ENCODE measurements around the gene MLLT3.

MLLT3 gene

DNA sequence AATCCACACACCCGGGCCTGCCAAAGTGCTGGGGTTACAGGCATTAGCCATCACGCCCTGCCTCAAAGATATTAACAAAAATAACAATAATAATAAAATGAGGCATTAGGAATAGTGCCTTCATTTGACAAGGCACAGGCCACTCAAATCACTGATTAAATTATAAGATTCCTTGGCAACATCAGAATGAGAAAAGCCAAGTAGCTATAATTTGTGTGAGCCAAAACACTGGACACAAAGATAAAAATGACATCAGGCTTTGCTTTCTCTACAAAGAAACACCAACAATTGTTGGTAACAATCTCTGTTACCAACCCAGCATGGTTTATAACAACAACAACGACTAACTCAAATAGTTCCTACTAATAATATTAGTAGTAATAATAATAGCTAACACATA, 73.2 kb downstream of the MLLT3 start:
- Histone ChIP-seq H3K4me3 (no peak overlapping the region), H3K27me3 (no peaks in the 10 kb centered on the region), H3K4me2 (no peak overlapping the region), H3K9ac (no peak overlapping the region), H4K20me1 (no peaks in the 10 kb centered on the region), H3K36me3 (no peaks in the 10 kb centered on the region), H3K27ac (no peak overlapping the region), H3K4me1 (no peaks in the 10 kb centered on the region), H3K9me3 (replicated peaks in 1 of 11) (no peaks in the 10 kb centered on the region)
- TF ChIP-seq Cebpa-rat (IDR thresholded peaks at IDR 0.05) = no peak

DNA sequence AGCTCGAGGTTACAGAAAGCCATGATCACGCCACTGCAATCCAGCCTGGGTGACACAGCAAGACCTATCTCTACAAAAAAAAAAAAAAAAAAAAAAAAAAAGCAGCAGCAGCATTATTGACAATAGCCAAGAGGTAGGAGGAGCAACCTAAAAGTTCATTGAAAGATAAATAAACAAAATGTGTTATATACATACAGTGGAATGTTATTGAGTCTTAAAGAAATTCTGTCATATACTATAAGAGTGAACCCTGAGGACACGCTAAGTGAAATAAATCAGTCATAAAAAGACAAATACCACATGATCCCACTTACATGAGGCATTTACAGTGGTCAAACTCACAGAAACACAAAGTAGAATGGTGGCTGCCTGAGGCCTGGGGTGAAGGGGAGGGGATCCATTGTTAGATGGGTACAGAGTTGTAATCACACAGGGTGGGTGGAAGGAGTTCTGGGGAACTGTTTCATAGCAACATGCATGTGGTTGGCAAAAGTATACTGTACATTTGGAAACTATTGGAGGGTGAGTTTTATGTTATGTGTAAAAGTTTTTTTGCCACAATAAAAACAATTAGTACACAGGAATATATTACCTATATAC, 77.2 kb downstream of the MLLT3 start:
- Histone ChIP-seq H3K27ac (no peak overlapping the region), H3K4me1 (no peaks in the 10 kb centered on the region), H3K9ac (no peak overlapping the region), H3K36me3 (no peaks in the 10 kb centered on the region), H3K27me3 (no peaks in the 10 kb centered on the region), H3K9me3 (replicated peaks in 1 of 11) (peaks cover 11 to 19% (median 17%) of the 10 kb centered on the region in 11 experiments), H3K4me2 (no peak overlapping the region), H4K20me1 (no peaks in the 10 kb centered on the region), H3K4me3 (no peak overlapping the region)
- TF ChIP-seq Cebpa-rat (IDR thresholded peaks at IDR 0.05) = no peak

DNA sequence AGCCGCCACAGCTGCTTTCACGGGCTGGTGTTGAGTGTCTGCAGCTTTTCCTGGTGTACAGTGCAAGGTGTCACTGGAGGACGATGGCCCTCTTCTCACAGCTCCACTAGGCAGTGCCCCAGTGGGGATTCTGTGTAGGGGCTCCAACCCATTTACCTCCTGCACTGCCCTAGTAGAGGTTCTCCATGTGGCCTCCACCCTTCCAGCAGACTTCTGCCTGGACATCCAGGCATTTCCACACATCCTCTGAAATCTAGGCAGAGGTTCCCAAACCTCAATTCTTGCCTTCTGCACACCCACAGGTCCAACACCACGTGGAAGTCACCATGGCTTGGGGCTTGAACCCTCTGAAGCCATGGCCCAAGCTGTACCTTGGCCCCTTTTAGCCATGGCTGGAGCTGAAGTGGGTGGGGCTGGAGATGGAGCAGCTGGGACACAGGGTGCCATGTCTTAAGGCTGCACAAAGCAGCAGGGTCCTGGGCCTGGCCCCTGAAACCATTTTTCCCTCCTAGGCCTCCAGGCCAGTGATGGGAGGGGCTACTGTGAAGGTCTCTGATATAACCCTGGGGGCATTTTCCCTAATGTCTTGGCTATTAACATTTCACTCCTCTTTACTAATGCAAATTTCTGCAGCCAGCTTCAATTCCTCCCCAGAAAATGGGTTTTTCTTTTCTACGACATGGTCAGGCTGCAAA, 82.0 kb downstream of the MLLT3 start:
- Histone ChIP-seq H3K4me1 (no peaks in the 10 kb centered on the region), H4K20me1 (no peaks in the 10 kb centered on the region), H3K9ac (no peak overlapping the region), H3K4me2 (no peak overlapping the region), H3K4me3 (no peak overlapping the region), H3K27me3 (no peaks in the 10 kb centered on the region), H3K36me3 (no peaks in the 10 kb centered on the region), H3K9me3 (replicated peaks in 1 of 11) (peaks cover 23 to 32% (median 29%) of the 10 kb centered on the region in 11 experiments), H3K27ac (no peak overlapping the region)
- no peak for TF ChIP-seq Cebpa-rat (IDR thresholded peaks at IDR 0.05)

DNA sequence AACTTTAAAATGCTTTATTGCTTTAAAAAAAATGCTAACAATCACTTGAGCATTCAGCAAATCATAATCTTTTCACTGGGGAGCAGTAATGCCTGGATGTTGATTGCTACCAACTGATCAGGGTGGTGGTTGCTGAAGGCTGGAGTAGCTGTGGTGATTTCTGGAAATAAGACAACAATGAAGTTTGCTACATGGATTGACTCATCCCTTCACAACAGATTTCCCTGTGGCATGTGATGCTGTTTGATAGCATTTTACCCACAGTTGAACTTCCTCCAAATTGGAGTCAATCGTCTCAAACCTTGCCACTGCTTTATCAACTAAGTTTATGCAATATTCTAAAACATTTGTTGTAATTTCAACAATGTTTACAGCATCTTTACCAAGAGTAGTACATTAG, 83.3 kb downstream of the MLLT3 start:
- no peaks in the 10 kb centered on the region for H3K27me3 ChIP-seq
- no peak overlapping the region for H3K4me3 ChIP-seq
- H3K4me2 ChIP-seq = no peak overlapping the region
- no peaks in the 10 kb centered on the region for H3K4me1 ChIP-seq
- peaks cover 23 to 32% (median 29%) of the 10 kb centered on the region in 11 experiments for H3K9me3 ChIP-seq (replicated peaks in 1 of 11)
- no peak for TF ChIP-seq Cebpa-rat (IDR thresholded peaks at IDR 0.05)
- H3K9ac ChIP-seq = no peak overlapping the region
- H3K36me3 ChIP-seq = no peaks in the 10 kb centered on the region
- H4K20me1 ChIP-seq = no peaks in the 10 kb centered on the region
- H3K27ac ChIP-seq = no peak overlapping the region

DNA sequence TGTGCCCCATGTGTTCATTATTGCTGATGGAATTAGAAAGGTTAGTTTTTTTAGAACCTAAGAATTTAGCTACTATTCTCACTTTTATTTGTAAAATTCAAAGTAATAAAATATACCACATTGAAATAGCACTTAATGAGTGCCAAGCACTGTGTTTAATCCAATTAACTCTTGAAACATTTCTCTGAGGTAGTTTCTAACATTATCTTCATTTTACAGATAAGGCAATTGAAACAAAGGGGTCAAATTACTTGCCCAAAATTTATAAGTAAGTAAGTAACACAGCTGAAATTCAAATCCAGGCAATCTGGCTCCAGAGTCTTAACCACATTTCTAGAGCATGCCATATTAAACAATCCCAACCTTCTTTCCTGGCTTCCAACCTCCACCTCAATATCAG, 84.2 kb downstream of the MLLT3 start:
- TF ChIP-seq Cebpa-rat (IDR thresholded peaks at IDR 0.05) = no peak
- peaks cover 23 to 32% (median 29%) of the 10 kb centered on the region in 11 experiments for H3K9me3 ChIP-seq (replicated peaks in 1 of 11)
- H3K27me3 ChIP-seq = no peaks in the 10 kb centered on the region
- H3K9ac ChIP-seq = no peak overlapping the region
- H3K4me1 ChIP-seq = no peaks in the 10 kb centered on the region
- H3K36me3 ChIP-seq = no peaks in the 10 kb centered on the region
- H3K4me3 ChIP-seq = no peak overlapping the region
- H3K4me2 ChIP-seq = no peak overlapping the region
- no peak overlapping the region for H3K27ac ChIP-seq
- H4K20me1 ChIP-seq = no peaks in the 10 kb centered on the region

DNA sequence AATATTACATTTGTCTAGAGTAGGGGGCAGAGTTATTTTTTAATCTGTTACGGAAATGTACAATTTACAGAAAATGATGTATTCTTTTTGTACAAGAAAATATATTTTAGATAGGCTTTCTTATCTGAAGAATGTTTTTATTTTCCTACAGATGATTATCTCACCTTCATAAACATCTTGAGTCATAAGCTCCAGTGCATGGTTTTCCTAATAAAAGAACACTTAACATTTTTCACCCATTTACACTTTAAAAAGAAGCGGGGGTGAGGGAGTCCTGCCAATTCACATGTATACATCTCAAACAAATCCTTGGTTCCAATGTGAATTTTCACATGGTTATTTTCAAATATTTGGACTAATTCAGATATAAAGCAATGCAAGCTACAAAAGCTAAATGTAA, 85.0 kb downstream of the MLLT3 start:
- no peak for TF ChIP-seq Cebpa-rat (IDR thresholded peaks at IDR 0.05)

DNA sequence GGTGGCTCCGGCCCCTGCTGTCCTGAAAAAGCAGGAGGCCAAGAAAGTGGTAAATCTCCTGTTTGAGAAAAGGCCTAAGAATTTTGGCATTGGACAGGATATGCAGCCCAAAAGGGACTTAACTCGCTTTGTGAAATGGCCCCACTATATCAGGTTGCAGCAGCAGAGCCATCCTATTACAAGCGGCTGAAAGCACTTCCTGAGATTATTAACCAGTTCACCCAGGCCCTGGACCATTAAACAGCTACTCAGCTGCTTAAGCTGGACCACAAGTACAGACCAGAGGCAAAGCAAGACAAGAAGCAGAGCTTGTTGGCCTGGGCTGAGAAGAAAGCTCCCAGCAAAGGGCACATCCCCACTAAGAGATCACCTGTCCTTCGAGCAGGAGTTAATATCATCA, 89.7 kb downstream of the MLLT3 start:
- no peak overlapping the region for H3K27ac ChIP-seq
- no peaks in the 10 kb centered on the region for H3K4me1 ChIP-seq
- no peak for TF ChIP-seq Cebpa-rat (IDR thresholded peaks at IDR 0.05)
- H3K4me2 ChIP-seq = no peak overlapping the region
- H4K20me1 ChIP-seq = no peaks in the 10 kb centered on the region
- no peak overlapping the region for H3K4me3 ChIP-seq
- H3K27me3 ChIP-seq = no peaks in the 10 kb centered on the region
- no peak overlapping the region for H3K9ac ChIP-seq
- H3K36me3 ChIP-seq = no peaks in the 10 kb centered on the region
- H3K9me3 ChIP-seq (replicated peaks in 1 of 11) = no peaks in the 10 kb centered on the region

More for the DNA sequence above, 85.0 kb downstream of the MLLT3 start:
- Histone ChIP-seq H3K9ac (no peak overlapping the region), H3K4me3 (no peak overlapping the region), H3K9me3 (replicated peaks in 1 of 11) (peaks cover 23 to 32% (median 29%) of the 10 kb centered on the region in 11 experiments), H3K4me2 (no peak overlapping the region), H3K27me3 (no peaks in the 10 kb centered on the region), H3K27ac (no peak overlapping the region), H4K20me1 (no peaks in the 10 kb centered on the region), H3K36me3 (no peaks in the 10 kb centered on the region), H3K4me1 (no peaks in the 10 kb centered on the region)

DNA sequence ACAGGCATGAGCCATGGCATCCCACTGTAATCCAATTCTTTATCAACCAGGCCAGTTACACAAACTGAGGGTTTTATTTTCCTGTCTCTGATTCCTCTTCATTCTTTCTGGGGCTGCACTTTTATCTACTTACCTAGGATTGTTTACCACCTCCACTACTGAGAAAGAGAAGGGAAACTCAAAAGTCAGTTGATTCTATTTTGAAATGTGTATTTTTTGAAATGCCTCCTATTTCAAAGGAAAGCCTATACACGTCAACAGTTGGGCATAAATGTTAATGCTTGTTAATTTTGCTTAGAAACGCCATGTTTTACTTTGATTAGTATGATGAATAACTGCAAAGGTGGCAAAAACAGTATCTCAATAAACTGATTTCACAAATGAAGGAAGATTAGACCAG, 92.5 kb downstream of the MLLT3 start:
- Histone ChIP-seq H3K9ac (no peak overlapping the region), H3K9me3 (replicated peaks in 1 of 11) (no peaks in the 10 kb centered on the region), H3K4me1 (no peaks in the 10 kb centered on the region), H3K4me2 (no peak overlapping the region), H3K27ac (no peak overlapping the region), H3K4me3 (no peak overlapping the region), H3K27me3 (no peaks in the 10 kb centered on the region), H4K20me1 (no peaks in the 10 kb centered on the region), H3K36me3 (no peaks in the 10 kb centered on the region)
- TF ChIP-seq Cebpa-rat (IDR thresholded peaks at IDR 0.05) = no peak

DNA sequence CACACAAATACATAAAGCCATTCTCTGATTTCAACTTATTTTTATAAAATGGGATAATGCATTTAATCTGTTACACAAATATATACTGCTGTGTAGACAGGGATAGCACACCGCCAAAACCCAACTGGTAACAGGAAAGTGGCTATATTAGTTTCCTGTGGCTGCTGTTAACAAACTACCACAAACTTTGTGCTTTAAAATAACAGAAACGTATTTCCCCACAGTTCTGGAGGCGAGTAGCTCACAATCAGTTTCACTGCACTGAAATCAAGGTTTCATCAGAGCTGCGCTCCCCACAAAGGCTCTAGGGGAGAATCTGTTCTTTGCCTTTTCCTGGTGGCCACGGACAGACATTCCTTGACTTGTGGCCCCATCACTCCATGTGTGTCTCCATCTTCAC, 94.0 kb downstream of the MLLT3 start:
- no peaks in the 10 kb centered on the region for H4K20me1 ChIP-seq
- no peak overlapping the region for H3K9ac ChIP-seq
- TF ChIP-seq Cebpa-rat (IDR thresholded peaks at IDR 0.05) = no peak
- H3K36me3 ChIP-seq = no peaks in the 10 kb centered on the region
- H3K27me3 ChIP-seq = no peaks in the 10 kb centered on the region
- no peak overlapping the region for H3K4me2 ChIP-seq
- no peak overlapping the region for H3K4me3 ChIP-seq
- no peaks in the 10 kb centered on the region for H3K9me3 ChIP-seq (replicated peaks in 1 of 11)
- H3K27ac ChIP-seq = no peak overlapping the region
- no peaks in the 10 kb centered on the region for H3K4me1 ChIP-seq

Measured in BLaER1 treated with 17β-estradiol and CSF1 and Interleukin-3, amounts not matched to agents 10 nM and 100 nM (cell line).